Uterus (tissue), 4 donors: ENCODE measurements around the gene VARS2. TPM values are rescaled to one million over a fixed set of nuclear protein-coding genes. Genes with fewer than 3 reads are reported as not detected.

ENCODE experiments used
- DNase-seq, 2 donors: peaks; one replicate each; pipeline ENCODE4 v3.0.0-alpha.2; 2019 to 2020
- H3K27ac ChIP-seq, 2 donors: fragments of 200-600 bp; sonication (generic); 1 replicate in 1 of 2; 2 replicates in 1 of 2; pipeline ENCODE4 v1.5.1; 2016 to 2018
- H3K27me3 ChIP-seq, 2 donors: fragments of 200-600 bp; sonication (generic); one replicate each; pipeline ENCODE4 v1.5.1; 2018 to 2019; ENCODE audit warnings: control low read depth in 1 of 2
- H3K36me3 ChIP-seq, 2 donors: fragments of 200-600 bp; sonication (generic); one replicate each; pipeline ENCODE4 v1.5.1; 2019; ENCODE audit warnings: control low read depth in 1 of 2
- H3K4me1 ChIP-seq, 2 donors: fragments of 200-600 bp; sonication (generic); one replicate each; pipeline ENCODE4 v1.5.1; 2018 to 2019; ENCODE audit warnings: control low read depth in 1 of 2
- H3K4me3 ChIP-seq, 2 donors: fragments of 200-600 bp; sonication (generic); 1 replicate in 1 of 2; 2 replicates in 1 of 2; pipeline ENCODE4 v1.5.1; 2018 to 2019; ENCODE audit warnings: mild to moderate bottlenecking in 1 of 2
- H3K9me3 ChIP-seq, 2 donors: fragments of 200-600 bp; sonication (generic); one replicate each; pipeline ENCODE4 v1.5.1; 2019; ENCODE audit warnings: control low read depth in 1 of 2
- POLR2A ChIP-seq, 2 donors: fragments of 450-650 bp; IDR thresholded peaks; one replicate each; pipeline ENCODE4 v1.6.1; 2016; ENCODE audit warnings: antibody characterized with exemption in 2 of 2, mild to moderate bottlenecking in 1 of 2, moderate library complexity in 1 of 2
- intact Hi-C: fragments of 100-400 bp; cut with DNase I; formaldehyde crosslinking; loops from one replicate; pipeline ENCODE4 v1.15.1; 2023; ENCODE audit warnings: low total_unique reads
- total RNA-seq, 4 donors: library from RNA; depleted of rRNA in 3 of 4; stranded (reverse); fragments of >200 nt in 3 of 4; gene quantifications; one replicate each; pipeline versions ENCODE4 v1.1.0 to v1.2.4, GENCODE V29; 2014 to 2023
- TF ChIP-seq, protein P1 (sequence below), 4 experiments: fragments of 200-600 bp in 2 of 4; fragments of 450-650 bp in 2 of 4; sonication (generic) in 2 of 4; IDR thresholded peaks; one replicate each; pipeline ENCODE4 v1.5.1; 2016 to 2019; ENCODE audit warnings: antibody characterized with exemption in 4 of 4, mild to moderate bottlenecking in 2 of 4, moderate library complexity in 1 of 4
- donor health status: DM: yes; HTN: yes; CAD: no.

VARS2 gene
- total RNA-seq, 4 donors from 2014 or later, result 12.6 to 34.2 (median 22.4) TPM

DNA sequence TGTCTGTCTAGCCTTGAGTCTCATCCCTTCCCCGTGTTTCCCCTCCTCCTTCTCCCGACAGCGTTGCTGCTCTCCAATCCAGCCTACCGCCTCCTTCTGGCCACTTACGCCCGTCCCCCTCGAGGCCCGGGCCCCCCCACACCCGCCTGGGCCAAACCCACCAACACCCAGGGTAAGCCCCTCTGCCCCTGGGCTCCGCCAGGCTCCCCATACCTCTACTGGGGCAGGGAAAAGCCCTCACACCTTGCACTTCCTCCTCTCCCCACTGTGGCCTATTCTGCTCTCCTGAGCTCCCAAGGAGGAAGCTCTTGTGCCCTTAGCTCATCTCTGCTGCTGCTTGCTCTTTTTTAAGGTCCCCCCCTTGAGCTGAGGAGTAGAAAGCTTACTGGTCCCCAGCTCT is 18.7 kb upstream of the VARS2 start:
- no peaks in the 10 kb centered on the region for H3K36me3 ChIP-seq
- TF ChIP-seq, protein P1, sequence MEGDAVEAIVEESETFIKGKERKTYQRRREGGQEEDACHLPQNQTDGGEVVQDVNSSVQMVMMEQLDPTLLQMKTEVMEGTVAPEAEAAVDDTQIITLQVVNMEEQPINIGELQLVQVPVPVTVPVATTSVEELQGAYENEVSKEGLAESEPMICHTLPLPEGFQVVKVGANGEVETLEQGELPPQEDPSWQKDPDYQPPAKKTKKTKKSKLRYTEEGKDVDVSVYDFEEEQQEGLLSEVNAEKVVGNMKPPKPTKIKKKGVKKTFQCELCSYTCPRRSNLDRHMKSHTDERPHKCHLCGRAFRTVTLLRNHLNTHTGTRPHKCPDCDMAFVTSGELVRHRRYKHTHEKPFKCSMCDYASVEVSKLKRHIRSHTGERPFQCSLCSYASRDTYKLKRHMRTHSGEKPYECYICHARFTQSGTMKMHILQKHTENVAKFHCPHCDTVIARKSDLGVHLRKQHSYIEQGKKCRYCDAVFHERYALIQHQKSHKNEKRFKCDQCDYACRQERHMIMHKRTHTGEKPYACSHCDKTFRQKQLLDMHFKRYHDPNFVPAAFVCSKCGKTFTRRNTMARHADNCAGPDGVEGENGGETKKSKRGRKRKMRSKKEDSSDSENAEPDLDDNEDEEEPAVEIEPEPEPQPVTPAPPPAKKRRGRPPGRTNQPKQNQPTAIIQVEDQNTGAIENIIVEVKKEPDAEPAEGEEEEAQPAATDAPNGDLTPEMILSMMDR (IDR thresholded peaks at IDR 0.05), result no peak
- no peak for TF ChIP-seq POLR2A (IDR thresholded peaks at IDR 0.05)
- H3K27me3 ChIP-seq, result no peaks in the 10 kb centered on the region
- no peak overlapping the region for H3K27ac ChIP-seq
- no peak for DNase-seq
- intact Hi-C loops, result no loop called here
- H3K9me3 ChIP-seq, result no peaks in the 10 kb centered on the region
- H3K4me3 ChIP-seq, result no peak overlapping the region
- H3K4me1 ChIP-seq, result no peaks in the 10 kb centered on the region

DNA sequence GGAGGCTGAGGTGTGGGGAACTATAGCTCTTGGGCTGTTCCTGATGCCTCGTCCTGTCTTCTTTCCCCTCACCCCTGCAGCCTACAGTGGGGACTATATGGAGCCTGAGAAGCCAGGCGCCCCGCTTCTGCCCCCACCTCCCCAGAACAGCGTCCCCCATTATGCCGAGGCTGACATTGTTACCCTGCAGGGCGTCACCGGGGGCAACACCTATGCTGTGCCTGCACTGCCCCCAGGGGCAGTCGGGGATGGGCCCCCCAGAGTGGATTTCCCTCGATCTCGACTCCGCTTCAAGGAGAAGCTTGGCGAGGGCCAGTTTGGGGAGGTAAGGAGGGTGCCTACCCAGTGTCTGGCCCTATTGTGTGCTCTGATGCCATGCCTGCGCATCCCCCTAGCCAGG is 17.5 kb upstream of the VARS2 start:
- no peaks in the 10 kb centered on the region for H3K9me3 ChIP-seq
- H3K4me1 ChIP-seq, result no peaks in the 10 kb centered on the region
- DNase-seq, result no peak
- H3K27me3 ChIP-seq, result no peaks in the 10 kb centered on the region
- no peak overlapping the region for H3K27ac ChIP-seq
- intact Hi-C loops, result no loop called here
- H3K36me3 ChIP-seq, result no peaks in the 10 kb centered on the region
- TF ChIP-seq, protein P1 (IDR thresholded peaks at IDR 0.05), result no peak
- no peak for TF ChIP-seq POLR2A (IDR thresholded peaks at IDR 0.05)
- H3K4me3 ChIP-seq, result no peak overlapping the region

DNA sequence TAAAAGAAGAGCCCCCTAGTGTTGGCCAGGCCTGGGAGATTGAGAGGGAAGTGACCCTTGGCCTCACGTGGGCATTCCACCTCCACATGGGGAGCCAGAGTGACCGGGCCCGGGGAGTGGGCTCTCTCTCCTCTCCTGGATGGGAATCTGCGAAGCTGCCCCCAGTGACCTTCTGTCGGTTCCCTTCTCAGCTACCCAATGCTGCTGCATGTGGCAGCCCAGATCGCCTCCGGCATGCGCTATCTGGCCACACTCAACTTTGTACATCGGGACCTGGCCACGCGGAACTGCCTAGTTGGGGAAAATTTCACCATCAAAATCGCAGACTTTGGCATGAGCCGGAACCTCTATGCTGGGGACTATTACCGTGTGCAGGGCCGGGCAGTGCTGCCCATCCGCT is 16.2 kb upstream of the VARS2 start:
- no peak overlapping the region for H3K4me3 ChIP-seq
- intact Hi-C loops, result no loop called here
- no peaks in the 10 kb centered on the region for H3K27me3 ChIP-seq
- H3K9me3 ChIP-seq, result no peaks in the 10 kb centered on the region
- no peak for DNase-seq
- TF ChIP-seq POLR2A (IDR thresholded peaks at IDR 0.05), result no peak
- TF ChIP-seq, protein P1 (IDR thresholded peaks at IDR 0.05), result no peak
- no peaks in the 10 kb centered on the region for H3K36me3 ChIP-seq
- no peak overlapping the region for H3K27ac ChIP-seq
- H3K4me1 ChIP-seq, result no peaks in the 10 kb centered on the region

DNA sequence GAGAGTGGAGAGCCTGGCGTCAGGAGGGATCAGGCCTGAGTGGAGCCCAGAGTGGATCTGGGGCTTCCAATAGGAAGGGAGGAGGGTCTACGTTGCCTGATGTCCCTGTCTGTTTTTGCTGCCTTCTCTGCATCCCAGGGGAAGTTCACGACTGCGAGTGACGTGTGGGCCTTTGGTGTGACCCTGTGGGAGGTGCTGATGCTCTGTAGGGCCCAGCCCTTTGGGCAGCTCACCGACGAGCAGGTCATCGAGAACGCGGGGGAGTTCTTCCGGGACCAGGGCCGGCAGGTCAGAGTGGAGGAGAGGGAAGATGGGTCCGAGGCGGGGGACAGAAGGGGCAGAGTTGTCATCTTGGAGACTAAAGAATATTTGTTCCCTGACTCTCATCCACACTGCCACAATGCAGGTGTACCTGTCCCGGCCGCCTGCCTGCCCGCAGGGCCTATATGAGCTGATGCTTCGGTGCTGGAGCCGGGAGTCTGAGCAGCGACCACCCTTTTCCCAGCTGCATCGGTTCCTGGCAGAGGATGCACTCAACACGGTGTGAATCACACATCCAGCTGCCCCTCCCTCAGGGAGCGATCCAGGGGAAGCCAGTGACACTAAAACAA is 15.2 kb upstream of the VARS2 start:
- H3K27me3 ChIP-seq, result no peaks in the 10 kb centered on the region
- intact Hi-C loops, result no loop called here
- H3K9me3 ChIP-seq, result no peaks in the 10 kb centered on the region
- no peak overlapping the region for H3K27ac ChIP-seq
- H3K36me3 ChIP-seq, result no peaks in the 10 kb centered on the region
- TF ChIP-seq, protein P1 (IDR thresholded peaks at IDR 0.05), result no peak
- TF ChIP-seq POLR2A (IDR thresholded peaks at IDR 0.05), result no peak
- no peak overlapping the region for H3K4me3 ChIP-seq
- DNase-seq, result no peak
- no peaks in the 10 kb centered on the region for H3K4me1 ChIP-seq

DNA sequence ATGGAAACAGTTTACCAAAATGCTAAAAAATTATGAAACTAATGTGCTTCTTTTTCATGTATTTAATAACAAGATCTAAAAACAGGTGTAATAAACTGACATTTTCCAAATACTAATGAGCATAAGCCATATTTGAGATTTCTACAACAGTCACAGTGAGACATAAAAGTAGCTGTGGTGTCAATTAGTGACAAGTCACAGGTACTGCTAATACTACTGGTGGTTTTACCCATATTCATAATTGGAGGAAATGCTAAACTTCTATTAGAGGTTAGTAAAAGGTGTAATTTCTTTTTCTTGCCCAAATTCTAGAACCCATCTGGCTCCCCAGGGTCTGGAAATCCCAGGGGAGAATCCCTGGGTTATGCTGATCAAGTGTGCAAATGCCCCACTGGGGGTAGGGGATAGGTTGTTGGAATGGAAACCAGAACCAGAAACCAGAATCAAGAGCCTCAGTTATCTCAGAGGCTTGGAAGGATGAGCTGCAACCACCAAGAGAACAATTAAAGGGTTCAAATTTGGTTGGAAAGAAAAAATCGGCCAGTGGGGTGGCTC is 13.1 kb upstream of the VARS2 start:
- Histone ChIP-seq H3K4me1 (no peaks in the 10 kb centered on the region), H3K4me3 (no peak overlapping the region), H3K36me3 (no peaks in the 10 kb centered on the region), H3K9me3 (no peaks in the 10 kb centered on the region), H3K27me3 (no peaks in the 10 kb centered on the region), H3K27ac (no peak overlapping the region)
- TF ChIP-seq POLR2A (IDR thresholded peaks at IDR 0.05), result no peak
- TF ChIP-seq, protein P1 (IDR thresholded peaks at IDR 0.05), result no peak
- intact Hi-C loops, result no loop called here
- no peak for DNase-seq
